Right lobe of liver (tissue), 6 donors: ENCODE data around the gene ADGRD1. TPM values are rescaled to one million over a fixed set of nuclear protein-coding genes. Genes with fewer than 3 reads are reported as not detected.
A peak's percentile ranks its signal among the peaks of the same experiment; 100 is the strongest.

Source experiments
- ATAC-seq, 4 donors: fragments of 200-7000 bp; cut with Tn5 transposase; one replicate each; pipeline ENCODE4 v1.9.1; 2020; ENCODE audit warnings: mild to moderate bottlenecking in 4 of 4, moderate library complexity in 4 of 4
- DNase-seq, 3 donors: peaks; one replicate each; pipeline ENCODE4 v3.0.0-alpha.2; 2020
- H3K27ac ChIP-seq, 3 donors: fragments of 200-600 bp; one replicate each; pipeline ENCODE4 v1.8.0; 2022
- H3K27me3 ChIP-seq, 2 donors: fragments of 200-600 bp; one replicate each; pipeline ENCODE4 v1.8.0; 2022
- H3K36me3 ChIP-seq, 4 donors: fragments of 200-600 bp; sonication (generic) in 1 of 4; one replicate each; pipeline versions ENCODE4 v1.5.1 to v1.8.0; 2017 to 2022; ENCODE audit warnings: control low read depth in 1 of 4
- H3K4me1 ChIP-seq, 4 donors: fragments of 200-600 bp; sonication (generic) in 1 of 4; one replicate each; pipeline versions ENCODE4 v1.5.1 to v1.8.0; 2017 to 2022; ENCODE audit warnings: control low read depth in 1 of 4
- H3K4me3 ChIP-seq, 3 donors: fragments of 200-600 bp; one replicate each; pipeline ENCODE4 v1.8.0; 2022
- H3K9me3 ChIP-seq, 4 donors: fragments of 200-600 bp; sonication (generic) in 1 of 4; one replicate each; pipeline versions ENCODE4 v1.5.1 to v1.8.0; 2017 to 2022; ENCODE audit warnings: control low read depth in 1 of 4
- POLR2A ChIP-seq: fragments of 450-650 bp; IDR thresholded peaks from one replicate; pipeline ENCODE4 v1.6.1; 2017; ENCODE audit warnings: antibody characterized with exemption, mild to moderate bottlenecking
- WGBS: methylation state at CpG from one replicate; pipeline ENCODE4 v1.1.6; 2018; ENCODE audit warnings: low coverage, low lambda C conversion rate; ENCODE audit not compliant: insufficient coverage; ENCODE audit errors: missing lambda C conversion rate; 5-methylcytosine and 5-hydroxymethylcytosine counted together
- intact Hi-C, 2 donors: fragments of 100-400 bp; cut with DNase I; formaldehyde crosslinking; loops; one replicate each; pipeline versions ENCODE4 v1.11.2 to v1.14.1; 2022
- total RNA-seq, 6 experiments: library from RNA; depleted of rRNA in 2 of 6; stranded (reverse); fragments of >200 nt in 2 of 6; fragmentation: NEBNext Ultra II Directional in 3 of 6; extraction: Animal tissue kit (Norgen Biotek cat#: 25700) in 3 of 6; gene quantifications; one replicate each; pipeline versions ENCODE4 v1.1.0 to v1.2.4, GENCODE V29; 2016 to 2023
- TF ChIP-seq, protein P1 (sequence below), 4 donors: fragments of 200-600 bp in 3 of 4; fragments of 450-650 bp in 1 of 4; IDR thresholded peaks; one replicate each; pipeline versions ENCODE4 v1.5.1 to v1.8.0; 2016 to 2022; ENCODE audit warnings: antibody characterized with exemption in 4 of 4, mild to moderate bottlenecking in 2 of 4
- donor health status: DM: no; HTN: yes; CAD: no.
- donor health status: DM: no; HTN: no; CAD: no.
- donor health status: DM: no; HTN: no; CAD: no.
- donor health status: DM: no; HTN: yes; CAD: no.
- donor health status: DM: no; HTN: yes; CAD: no.

ADGRD1 gene
- total RNA-seq, 6 experiments from 2014 or later = 4.7 to 17.0 (median 10.9) TPM

DNA sequence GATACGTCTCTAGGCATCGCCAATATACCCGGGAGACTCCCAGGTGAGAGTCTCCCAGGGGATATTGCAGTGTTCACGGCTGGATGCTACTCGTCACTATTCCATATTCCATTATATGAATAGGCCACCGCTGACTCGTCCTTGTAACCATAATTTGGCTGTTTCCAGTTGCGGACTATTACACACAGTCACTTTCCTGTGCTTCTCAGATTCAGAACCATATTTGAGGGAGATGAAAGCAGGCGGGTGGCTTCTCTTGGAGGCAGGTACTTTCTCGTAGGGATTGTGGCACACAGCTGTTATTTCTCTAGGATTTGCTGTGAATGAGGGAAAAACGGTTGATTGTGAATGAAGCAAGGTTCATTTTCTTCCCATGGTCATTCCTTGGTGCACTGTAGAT is 73.0 kb downstream of the ADGRD1 start:
- Histone ChIP-seq H3K36me3 (no peaks in the 10 kb centered on the region), H3K9me3 (no peaks in the 10 kb centered on the region), H3K27ac (no peak overlapping the region), H3K27me3 (no peaks in the 10 kb centered on the region), H3K4me1 (no peaks in the 10 kb centered on the region), H3K4me3 (no peak overlapping the region)
- no peak for TF ChIP-seq POLR2A
- TF ChIP-seq, protein P1, sequence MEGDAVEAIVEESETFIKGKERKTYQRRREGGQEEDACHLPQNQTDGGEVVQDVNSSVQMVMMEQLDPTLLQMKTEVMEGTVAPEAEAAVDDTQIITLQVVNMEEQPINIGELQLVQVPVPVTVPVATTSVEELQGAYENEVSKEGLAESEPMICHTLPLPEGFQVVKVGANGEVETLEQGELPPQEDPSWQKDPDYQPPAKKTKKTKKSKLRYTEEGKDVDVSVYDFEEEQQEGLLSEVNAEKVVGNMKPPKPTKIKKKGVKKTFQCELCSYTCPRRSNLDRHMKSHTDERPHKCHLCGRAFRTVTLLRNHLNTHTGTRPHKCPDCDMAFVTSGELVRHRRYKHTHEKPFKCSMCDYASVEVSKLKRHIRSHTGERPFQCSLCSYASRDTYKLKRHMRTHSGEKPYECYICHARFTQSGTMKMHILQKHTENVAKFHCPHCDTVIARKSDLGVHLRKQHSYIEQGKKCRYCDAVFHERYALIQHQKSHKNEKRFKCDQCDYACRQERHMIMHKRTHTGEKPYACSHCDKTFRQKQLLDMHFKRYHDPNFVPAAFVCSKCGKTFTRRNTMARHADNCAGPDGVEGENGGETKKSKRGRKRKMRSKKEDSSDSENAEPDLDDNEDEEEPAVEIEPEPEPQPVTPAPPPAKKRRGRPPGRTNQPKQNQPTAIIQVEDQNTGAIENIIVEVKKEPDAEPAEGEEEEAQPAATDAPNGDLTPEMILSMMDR (IDR thresholded peaks at IDR 0.05) = no peak
- DNase-seq (no peak), ATAC-seq (no peak)
- WGBS = 85% methylated on average over 9 of the region's 11 CpGs
- intact Hi-C loops = no loop called here

DNA sequence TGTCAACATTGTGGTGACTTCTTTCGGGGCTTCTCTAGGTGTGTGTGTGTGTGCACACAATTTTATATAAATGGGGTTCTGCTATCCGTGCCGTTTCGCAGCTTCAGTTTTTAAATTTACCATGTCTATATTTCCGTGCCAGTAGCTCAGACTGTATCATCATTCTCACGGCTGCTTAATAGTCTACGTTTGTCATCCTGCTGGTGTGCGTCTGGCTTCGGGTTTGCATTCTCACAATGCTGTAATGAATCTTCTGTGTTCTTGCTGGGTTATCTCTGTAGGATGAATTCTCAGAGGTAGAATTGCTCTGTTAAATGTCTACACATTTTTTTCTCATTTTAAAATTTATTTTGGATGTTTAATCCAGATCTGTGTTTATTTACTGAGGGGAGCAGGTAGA is 73.6 kb downstream of the ADGRD1 start:
- Histone ChIP-seq H3K36me3 (no peaks in the 10 kb centered on the region), H3K27ac (no peak overlapping the region), H3K4me1 (no peaks in the 10 kb centered on the region), H3K27me3 (no peaks in the 10 kb centered on the region), H3K9me3 (no peaks in the 10 kb centered on the region), H3K4me3 (no peak overlapping the region)
- 87% methylated on average over 9 of the region's 9 CpGs for WGBS
- TF ChIP-seq, protein P1 (IDR thresholded peaks at IDR 0.05) = no peak
- no peak for TF ChIP-seq POLR2A
- ATAC-seq (no peak), DNase-seq (no peak)
- intact Hi-C loops = no loop called here

DNA sequence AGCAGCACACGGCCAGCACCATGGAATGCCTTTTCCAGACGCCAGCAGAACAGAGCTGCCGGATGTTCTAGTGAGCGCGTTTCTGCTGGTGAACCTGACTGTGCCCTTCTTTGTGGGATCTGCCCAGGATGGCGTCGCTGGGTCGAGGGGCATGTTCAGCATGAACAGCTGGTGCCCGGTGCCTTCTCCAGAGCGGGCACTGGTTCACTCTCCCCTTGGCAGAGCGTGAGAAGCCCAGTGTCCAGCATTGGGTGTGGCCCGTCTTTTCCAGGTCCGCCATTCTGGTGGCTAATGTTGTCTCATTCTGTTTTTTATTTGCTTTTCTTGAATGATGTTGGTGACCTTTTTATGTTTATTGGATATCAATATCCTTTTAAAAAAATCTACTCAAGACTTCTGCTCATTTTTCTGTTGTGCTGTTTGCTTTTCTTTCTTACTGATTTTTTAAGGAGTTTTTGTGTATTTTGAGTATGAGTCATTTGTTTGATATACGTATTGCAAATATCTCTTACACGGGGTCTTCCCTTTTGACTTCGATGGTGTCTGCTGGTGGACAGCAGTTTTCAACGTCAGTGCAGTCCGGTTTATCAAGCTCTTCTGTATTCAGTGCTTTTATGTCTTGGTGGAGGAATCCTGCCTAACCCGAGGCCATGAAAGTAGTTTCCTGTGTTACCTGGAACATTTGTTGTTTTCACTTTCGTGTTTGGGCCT is 74.3 kb downstream of the ADGRD1 start:
- H3K27ac ChIP-seq = no peak overlapping the region
- H3K4me1 ChIP-seq = no peaks in the 10 kb centered on the region
- intact Hi-C loops = no loop called here
- H3K36me3 ChIP-seq = no peaks in the 10 kb centered on the region
- H3K9me3 ChIP-seq = no peaks in the 10 kb centered on the region
- ATAC-seq = no peak
- H3K27me3 ChIP-seq = no peaks in the 10 kb centered on the region
- TF ChIP-seq, protein P1 (IDR thresholded peaks at IDR 0.05) = no peak
- TF ChIP-seq POLR2A = no peak
- 83% methylated on average over 12 of the region's 20 CpGs for WGBS
- no peak for DNase-seq
- no peak overlapping the region for H3K4me3 ChIP-seq

DNA sequence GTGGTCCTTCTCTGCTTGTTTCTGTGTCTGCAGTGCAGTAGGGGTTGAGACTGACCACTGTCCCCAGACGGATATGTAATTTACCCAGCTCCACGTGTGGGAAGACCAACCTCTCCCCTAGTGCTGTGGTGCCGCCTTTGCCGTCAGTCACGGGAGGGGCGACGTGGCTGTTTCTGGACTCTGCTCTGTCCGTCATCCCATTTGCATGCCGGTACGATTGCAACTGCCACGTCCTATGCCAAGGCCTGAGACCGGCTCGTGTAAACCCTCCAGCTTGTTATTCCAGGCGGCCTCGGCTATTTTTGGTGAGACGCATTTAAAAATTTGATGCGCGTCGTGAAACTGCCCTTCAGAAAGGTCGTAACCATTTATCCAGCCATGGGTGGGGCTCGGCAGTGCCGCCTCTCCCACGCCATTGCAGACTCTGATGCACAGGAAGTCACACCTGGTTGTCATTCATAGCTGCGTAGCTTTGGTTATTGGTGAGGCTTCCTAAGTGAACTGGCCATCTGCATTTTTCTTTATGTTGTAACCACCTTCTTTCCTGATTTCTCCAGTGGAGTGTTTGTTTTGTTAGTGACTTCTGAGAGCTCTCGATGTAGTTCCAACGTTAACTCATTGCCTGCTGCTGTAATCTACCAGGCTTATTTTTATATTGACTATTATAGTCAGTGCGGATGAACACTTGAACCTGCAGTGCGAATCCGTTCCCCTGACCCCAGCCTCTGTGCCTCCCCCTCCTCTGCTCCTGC is 75.1 kb downstream of the ADGRD1 start:
- H3K27ac ChIP-seq = no peak overlapping the region
- H3K27me3 ChIP-seq = no peaks in the 10 kb centered on the region
- no peaks in the 10 kb centered on the region for H3K36me3 ChIP-seq
- no peaks in the 10 kb centered on the region for H3K4me1 ChIP-seq
- intact Hi-C loops = no loop called here
- ATAC-seq (peak; percentile 48 to 83 (median 54)), DNase-seq (peak in 1 of 3 donors; percentile 63)
- TF ChIP-seq POLR2A = no peak
- TF ChIP-seq, protein P1 (IDR thresholded peaks at IDR 0.05) = no peak
- H3K9me3 ChIP-seq = no peaks in the 10 kb centered on the region
- WGBS = 82% methylated on average over 26 of the region's 29 CpGs
- H3K4me3 ChIP-seq = no peak overlapping the region
